Uterus (tissue), 4 donors: ENCODE measurements around the gene PHC3. TPM values are rescaled to one million over a fixed set of nuclear protein-coding genes. Genes with fewer than 3 reads are reported as not detected.

Experiments
- DNase-seq, 2 donors: peaks; one replicate each; pipeline ENCODE4 v3.0.0-alpha.2; 2019 to 2020
- H3K27ac ChIP-seq, 2 donors: fragments of 200-600 bp; sonication (generic); 1 replicate in 1 of 2; 2 replicates in 1 of 2; pipeline ENCODE4 v1.5.1; 2016 to 2018
- H3K27me3 ChIP-seq, 2 donors: fragments of 200-600 bp; sonication (generic); one replicate each; pipeline ENCODE4 v1.5.1; 2018 to 2019; ENCODE audit warnings: control low read depth in 1 of 2
- H3K36me3 ChIP-seq, 2 donors: fragments of 200-600 bp; sonication (generic); one replicate each; pipeline ENCODE4 v1.5.1; 2019; ENCODE audit warnings: control low read depth in 1 of 2
- H3K4me1 ChIP-seq, 2 donors: fragments of 200-600 bp; sonication (generic); one replicate each; pipeline ENCODE4 v1.5.1; 2018 to 2019; ENCODE audit warnings: control low read depth in 1 of 2
- H3K4me3 ChIP-seq, 2 donors: fragments of 200-600 bp; sonication (generic); 1 replicate in 1 of 2; 2 replicates in 1 of 2; pipeline ENCODE4 v1.5.1; 2018 to 2019; ENCODE audit warnings: mild to moderate bottlenecking in 1 of 2
- H3K9me3 ChIP-seq, 2 donors: fragments of 200-600 bp; sonication (generic); one replicate each; pipeline ENCODE4 v1.5.1; 2019; ENCODE audit warnings: control low read depth in 1 of 2
- CTCF ChIP-seq, 4 experiments: fragments of 200-600 bp in 2 of 4; fragments of 450-650 bp in 2 of 4; sonication (generic) in 2 of 4; IDR thresholded peaks; one replicate each; pipeline ENCODE4 v1.5.1; 2016 to 2019; ENCODE audit warnings: antibody characterized with exemption in 4 of 4, mild to moderate bottlenecking in 2 of 4, moderate library complexity in 1 of 4
- POLR2A ChIP-seq, 2 donors: fragments of 450-650 bp; IDR thresholded peaks; one replicate each; pipeline ENCODE4 v1.6.1; 2016; ENCODE audit warnings: antibody characterized with exemption in 2 of 2, mild to moderate bottlenecking in 1 of 2, moderate library complexity in 1 of 2
- intact Hi-C: fragments of 100-400 bp; cut with DNase I; formaldehyde crosslinking; loops from one replicate; pipeline ENCODE4 v1.15.1; 2023; ENCODE audit warnings: low total_unique reads
- total RNA-seq, 4 donors: library from RNA; depleted of rRNA in 3 of 4; stranded (reverse); fragments of >200 nt in 3 of 4; gene quantifications; one replicate each; pipeline versions ENCODE4 v1.1.0 to v1.2.4, GENCODE V29; 2014 to 2023
- donor health status: DM: yes; HTN: yes; CAD: no.

The PHC3 gene
- total RNA-seq, 4 donors from 2014 or later, result 28.5 to 164 (median 87.1) TPM

- Histone ChIP-seq H3K4me3 (no peak overlapping the region), H3K27ac (no peak overlapping the region), H3K27me3 (no peaks in the 10 kb centered on the region), H3K4me1 (no peaks in the 10 kb centered on the region), H3K9me3 (no peaks in the 10 kb centered on the region), H3K36me3 (no peaks in the 10 kb centered on the region)
- DNase-seq, result no peak
- TF ChIP-seq POLR2A (IDR thresholded peaks at IDR 0.05) (no peak), CTCF (IDR thresholded peaks at IDR 0.05) (no peak)
- intact Hi-C loops, result no loop called here
Measured at GRCh38 chr3:170142373-170142772, 39.2 kb downstream of the PHC3 start.

- DNase-seq, result no peak
- Histone ChIP-seq H3K4me1 (no peaks in the 10 kb centered on the region), H3K9me3 (no peaks in the 10 kb centered on the region), H3K4me3 (no peak overlapping the region), H3K36me3 (no peaks in the 10 kb centered on the region), H3K27me3 (no peaks in the 10 kb centered on the region), H3K27ac (no peak overlapping the region)
- TF ChIP-seq CTCF (IDR thresholded peaks at IDR 0.05), result no peak
- no peak for TF ChIP-seq POLR2A (IDR thresholded peaks at IDR 0.05)
- intact Hi-C loops, result no loop called here
Measured at GRCh38 chr3:170137986-170138385, 43.5 kb downstream of the PHC3 start.

GRCh38 chr3:170132335-170132734, 49.2 kb downstream of the PHC3 start:
- no peaks in the 10 kb centered on the region for H3K4me1 ChIP-seq
- no peaks in the 10 kb centered on the region for H3K36me3 ChIP-seq
- TF ChIP-seq POLR2A (IDR thresholded peaks at IDR 0.05) (no peak), CTCF (IDR thresholded peaks at IDR 0.05) (no peak)
- intact Hi-C loops, result no loop called here
- no peaks in the 10 kb centered on the region for H3K27me3 ChIP-seq
- DNase-seq, result no peak
- H3K9me3 ChIP-seq, result no peaks in the 10 kb centered on the region
- H3K27ac ChIP-seq, result no peak overlapping the region
- no peak overlapping the region for H3K4me3 ChIP-seq

- H3K27ac ChIP-seq, result no peak overlapping the region
- intact Hi-C loops, result no loop called here
Measured at GRCh38 chr3:170130532-170130931, 51.0 kb downstream of the PHC3 start.

GRCh38 chr3:170128977-170129431, 52.5 kb downstream of the PHC3 start:
- Histone ChIP-seq H3K27me3 (no peaks in the 10 kb centered on the region), H3K4me3 (no peak overlapping the region), H3K27ac (no peak overlapping the region), H3K9me3 (no peaks in the 10 kb centered on the region), H3K4me1 (no peaks in the 10 kb centered on the region), H3K36me3 (no peaks in the 10 kb centered on the region)
- no peak for DNase-seq
- intact Hi-C loops, result no loop called here
- no peak for TF ChIP-seq POLR2A (IDR thresholded peaks at IDR 0.05)
- TF ChIP-seq CTCF (IDR thresholded peaks at IDR 0.05), result no peak

More at GRCh38 chr3:170130532-170130931, 51.0 kb downstream of the PHC3 start:
- Histone ChIP-seq H3K36me3 (no peaks in the 10 kb centered on the region), H3K9me3 (no peaks in the 10 kb centered on the region), H3K4me1 (no peaks in the 10 kb centered on the region), H3K4me3 (no peak overlapping the region), H3K27me3 (no peaks in the 10 kb centered on the region)
- no peak for DNase-seq
- no peak for TF ChIP-seq POLR2A (IDR thresholded peaks at IDR 0.05)
- TF ChIP-seq CTCF (IDR thresholded peaks at IDR 0.05), result no peak
